T-helper 2 cell treated with Interferon-gamma antibody and Interleukin-4, amounts not matched to agents 5 μg/mL and 100 μg/mL, for 36 hours (primary cell): ENCODE measurements around the gene SHOC2.

Experiments used
- DNase-seq: peaks from one replicate; pipeline ENCODE4 v3.0.0; 2021; ENCODE audit warnings: low spot score
- H3K27ac Mint-ChIP-seq: one replicate; pipeline ENCODE4 v1.8.0; 2021; ENCODE audit warnings: mild to moderate bottlenecking, mixed read lengths
- H3K27me3 Mint-ChIP-seq: one replicate; pipeline ENCODE4 v1.8.0; 2021; ENCODE audit warnings: low read depth, mixed read lengths
- H3K36me3 Mint-ChIP-seq: one replicate; pipeline ENCODE4 v1.8.0; 2021; ENCODE audit warnings: low read depth, mixed read lengths
- H3K4me1 Mint-ChIP-seq: one replicate; pipeline ENCODE4 v1.8.0; 2021; ENCODE audit warnings: low read depth, mixed read lengths
- H3K4me3 Mint-ChIP-seq: one replicate; pipeline ENCODE4 v1.8.0; 2022; ENCODE audit warnings: mild to moderate bottlenecking, moderate library complexity, mixed read lengths
- H3K9me3 Mint-ChIP-seq: one replicate; pipeline ENCODE4 v1.8.0; 2021; ENCODE audit warnings: mixed read lengths

Gene SHOC2

DNA sequence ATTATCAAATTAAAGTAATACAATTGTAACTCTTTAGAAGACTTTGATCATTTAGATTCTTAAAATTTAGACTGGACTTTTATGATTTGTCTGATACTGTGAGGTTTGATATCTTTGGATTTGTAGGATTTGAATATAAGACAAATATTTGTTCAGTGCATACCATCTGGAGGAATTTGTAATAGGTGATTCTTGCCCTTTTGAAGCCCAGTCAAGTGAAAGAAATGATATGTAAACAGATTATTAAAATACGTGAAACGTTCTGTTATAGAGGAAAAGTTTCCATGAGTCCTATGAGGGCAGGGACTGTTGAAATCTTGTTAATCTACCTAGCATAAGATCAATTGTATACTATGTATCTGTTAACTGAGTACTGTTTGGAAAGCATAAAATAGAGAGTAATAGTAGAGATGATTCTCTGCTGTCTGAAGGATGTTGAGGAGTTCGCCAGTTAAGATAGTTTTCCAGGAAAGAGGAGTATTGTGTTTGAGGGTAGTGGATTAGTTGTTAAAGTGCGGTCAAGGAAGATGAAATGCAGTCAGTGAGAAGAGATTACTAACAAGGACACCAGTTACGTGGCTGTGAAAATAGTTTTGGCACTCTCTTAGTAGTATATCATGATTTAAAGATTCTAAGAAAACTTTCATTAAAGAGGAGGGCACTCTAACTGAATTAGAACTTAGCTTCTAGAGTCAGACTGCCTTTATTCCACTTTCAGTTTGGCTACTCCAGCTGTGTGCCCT lies 33.3 kb upstream of the SHOC2 start:
- peaks cover 29% of the 10 kb centered on the region for H3K4me1 Mint-ChIP-seq
- H3K27ac Mint-ChIP-seq: no peak overlapping the region
- no peak for DNase-seq
- no peaks in the 10 kb centered on the region for H3K27me3 Mint-ChIP-seq
- peaks cover 57% of the 10 kb centered on the region for H3K36me3 Mint-ChIP-seq
- H3K4me3 Mint-ChIP-seq: no peak overlapping the region
- H3K9me3 Mint-ChIP-seq: no peaks in the 10 kb centered on the region

DNA sequence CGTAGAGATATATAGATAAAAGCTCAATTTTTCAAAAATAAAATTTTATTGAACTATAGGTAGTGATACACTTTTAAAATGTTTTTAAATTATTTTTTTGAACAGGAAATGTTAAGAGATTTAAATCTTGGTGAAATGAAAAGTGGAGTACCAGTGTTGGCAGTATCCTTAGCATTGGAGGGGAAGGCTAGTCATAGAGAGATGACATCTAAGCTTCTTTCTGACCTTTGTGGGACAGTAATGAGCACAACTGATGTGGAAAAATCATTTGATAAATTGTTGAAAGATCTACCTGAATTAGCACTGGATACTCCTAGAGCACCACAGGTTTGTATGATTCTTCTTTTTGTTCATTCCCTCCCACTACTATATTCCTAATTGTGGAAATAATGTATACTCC lies 31.8 kb upstream of the SHOC2 start:
- Mint-ChIP-seq H3K36me3 (peaks cover 52% of the 10 kb centered on the region), H3K9me3 (no peaks in the 10 kb centered on the region)

DNA sequence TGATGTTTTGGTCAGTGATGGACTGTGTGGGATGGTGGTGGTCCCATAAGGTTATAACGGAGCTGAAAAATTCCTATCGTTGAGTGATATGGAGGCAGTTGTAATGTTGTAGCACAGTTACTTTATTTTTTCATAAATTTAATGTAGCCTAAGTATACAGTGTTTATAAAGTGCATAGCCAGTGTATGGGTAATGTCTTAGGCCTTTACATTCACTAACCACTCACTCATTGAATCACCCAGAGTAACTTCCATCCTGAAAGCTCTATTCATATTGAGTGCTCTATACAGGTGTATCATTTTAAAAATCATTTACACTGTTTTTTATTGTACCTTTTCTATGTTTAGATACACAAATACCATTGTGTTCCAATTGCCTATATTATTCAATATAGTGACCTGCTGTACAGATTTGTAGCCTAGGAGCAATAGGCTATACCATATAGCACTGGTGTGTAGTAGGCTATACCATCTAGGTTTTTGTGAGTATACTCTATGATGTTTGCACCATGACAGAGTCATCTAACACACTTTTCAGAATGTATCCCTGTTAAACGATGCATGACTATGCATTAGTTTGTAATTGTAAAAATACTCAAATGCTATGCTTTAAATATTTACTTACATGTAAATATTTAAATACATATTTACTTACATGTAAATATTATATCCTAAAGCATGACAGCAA lies 26.7 kb upstream of the SHOC2 start:
- H3K9me3 Mint-ChIP-seq: no peaks in the 10 kb centered on the region
- peaks cover 7% of the 10 kb centered on the region for H3K4me1 Mint-ChIP-seq
- H3K27ac Mint-ChIP-seq: no peak overlapping the region
- H3K36me3 Mint-ChIP-seq: peaks cover 44% of the 10 kb centered on the region
- no peak for DNase-seq
- no peak overlapping the region for H3K4me3 Mint-ChIP-seq
- H3K27me3 Mint-ChIP-seq: no peaks in the 10 kb centered on the region

More for the DNA sequence above, 31.8 kb upstream of the SHOC2 start:
- Mint-ChIP-seq H3K4me1 (peaks cover 25% of the 10 kb centered on the region), H3K27me3 (no peaks in the 10 kb centered on the region), H3K4me3 (no peak overlapping the region), H3K27ac (no peak overlapping the region)
- DNase-seq: no peak

DNA sequence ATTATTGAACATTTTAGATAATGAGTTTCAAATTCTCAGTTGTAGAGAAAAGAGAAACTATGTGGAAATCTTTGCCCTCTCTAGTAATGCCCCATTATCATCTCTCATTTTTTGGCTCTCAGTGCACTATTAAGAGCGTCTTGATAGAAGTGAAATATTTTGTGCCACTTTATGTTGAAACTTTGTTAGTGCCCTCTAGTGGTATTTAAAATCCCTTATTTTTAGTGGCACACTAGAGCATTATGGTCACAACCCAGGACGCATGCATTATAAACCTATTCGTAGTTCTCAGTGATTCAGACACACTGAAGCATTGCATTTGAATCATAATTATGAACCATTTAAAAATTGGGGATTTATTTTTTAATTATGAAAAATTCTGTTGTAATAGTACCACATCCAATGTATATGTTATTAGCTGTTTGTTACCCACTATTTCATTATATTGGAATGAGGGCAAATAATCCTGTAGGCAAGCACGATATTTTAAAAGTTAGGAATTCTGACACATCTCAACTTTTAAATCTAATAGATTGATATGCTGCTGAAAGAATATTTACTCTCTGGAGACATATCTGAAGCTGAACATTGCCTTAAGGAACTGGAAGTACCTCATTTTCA lies 25.7 kb upstream of the SHOC2 start:
- Mint-ChIP-seq H3K27me3 (no peaks in the 10 kb centered on the region), H3K36me3 (peaks cover 42% of the 10 kb centered on the region), H3K27ac (no peak overlapping the region), H3K4me3 (no peak overlapping the region), H3K4me1 (peaks cover 7% of the 10 kb centered on the region), H3K9me3 (no peaks in the 10 kb centered on the region)
- no peak for DNase-seq

DNA sequence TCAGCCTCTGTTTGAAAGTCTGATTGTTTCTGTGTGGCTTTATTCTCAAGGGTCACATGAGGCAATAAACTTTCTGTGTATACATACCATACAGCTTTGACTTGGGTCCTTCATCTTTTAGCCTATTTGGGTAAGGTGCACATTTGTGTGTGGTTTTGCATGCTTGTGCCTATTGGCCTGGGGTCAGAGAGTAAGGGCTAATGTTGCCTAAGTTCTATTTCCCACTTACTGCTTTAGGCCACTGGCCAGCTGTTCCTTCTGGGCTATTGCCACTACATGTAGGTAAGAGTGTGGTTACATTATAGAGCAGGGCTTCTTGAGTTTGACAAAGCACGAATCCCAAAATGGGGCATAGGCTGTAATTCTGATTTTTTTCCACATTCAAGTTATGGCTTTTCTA lies 22.2 kb upstream of the SHOC2 start:
- Mint-ChIP-seq H3K27ac (no peak overlapping the region), H3K4me3 (no peak overlapping the region), H3K4me1 (peaks cover 11% of the 10 kb centered on the region), H3K9me3 (no peaks in the 10 kb centered on the region), H3K36me3 (peaks cover 32% of the 10 kb centered on the region), H3K27me3 (no peaks in the 10 kb centered on the region)
- no peak for DNase-seq

DNA sequence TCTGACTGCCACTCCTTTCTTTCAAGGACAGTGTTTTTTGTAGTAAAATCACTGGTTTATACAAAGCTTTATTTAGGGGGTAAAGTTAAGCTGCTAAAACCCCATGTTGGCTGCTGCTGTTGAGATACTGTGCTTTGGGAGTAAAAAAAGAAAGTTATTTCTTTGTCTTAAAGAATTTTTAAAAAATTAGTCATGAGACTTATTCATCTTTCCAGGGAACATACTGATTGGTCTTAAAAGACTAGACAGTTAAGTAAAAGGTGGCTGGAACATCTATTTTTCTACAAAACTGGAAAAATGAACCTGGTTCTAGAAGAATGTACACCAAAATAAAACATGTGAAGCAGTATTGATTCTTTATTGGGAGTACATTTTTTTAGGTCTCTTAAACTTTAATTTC lies 21.0 kb upstream of the SHOC2 start:
- no peak overlapping the region for H3K27ac Mint-ChIP-seq
- no peak for DNase-seq
- H3K4me1 Mint-ChIP-seq: peaks cover 22% of the 10 kb centered on the region
- H3K36me3 Mint-ChIP-seq: peaks cover 30% of the 10 kb centered on the region
- no peaks in the 10 kb centered on the region for H3K27me3 Mint-ChIP-seq
- H3K9me3 Mint-ChIP-seq: no peaks in the 10 kb centered on the region
- H3K4me3 Mint-ChIP-seq: no peak overlapping the region

DNA sequence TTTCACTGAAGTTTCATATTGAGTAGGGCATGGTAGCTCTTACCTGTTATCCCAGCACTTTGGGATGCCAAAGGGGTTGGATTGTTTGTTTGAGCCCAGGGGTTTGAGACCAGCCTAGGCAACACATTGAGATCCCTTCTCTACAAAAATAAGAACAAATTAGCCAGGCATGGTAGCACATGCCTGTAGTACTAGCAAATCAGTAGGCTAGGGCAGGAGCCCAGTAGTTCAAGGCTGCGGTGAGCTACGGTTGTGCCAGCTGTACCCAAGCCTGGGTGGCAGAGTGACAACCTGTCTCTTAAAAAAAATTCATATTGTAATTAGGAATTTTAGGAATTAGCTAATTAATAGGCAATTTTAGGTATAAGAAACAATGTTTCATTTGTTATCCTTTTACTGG lies 18.4 kb upstream of the SHOC2 start:
- peaks cover 21% of the 10 kb centered on the region for H3K4me1 Mint-ChIP-seq
- H3K4me3 Mint-ChIP-seq: no peak overlapping the region
- no peak overlapping the region for H3K27ac Mint-ChIP-seq
- no peaks in the 10 kb centered on the region for H3K9me3 Mint-ChIP-seq
- no peak for DNase-seq
- peaks cover 15% of the 10 kb centered on the region for H3K36me3 Mint-ChIP-seq
- H3K27me3 Mint-ChIP-seq: no peaks in the 10 kb centered on the region

DNA sequence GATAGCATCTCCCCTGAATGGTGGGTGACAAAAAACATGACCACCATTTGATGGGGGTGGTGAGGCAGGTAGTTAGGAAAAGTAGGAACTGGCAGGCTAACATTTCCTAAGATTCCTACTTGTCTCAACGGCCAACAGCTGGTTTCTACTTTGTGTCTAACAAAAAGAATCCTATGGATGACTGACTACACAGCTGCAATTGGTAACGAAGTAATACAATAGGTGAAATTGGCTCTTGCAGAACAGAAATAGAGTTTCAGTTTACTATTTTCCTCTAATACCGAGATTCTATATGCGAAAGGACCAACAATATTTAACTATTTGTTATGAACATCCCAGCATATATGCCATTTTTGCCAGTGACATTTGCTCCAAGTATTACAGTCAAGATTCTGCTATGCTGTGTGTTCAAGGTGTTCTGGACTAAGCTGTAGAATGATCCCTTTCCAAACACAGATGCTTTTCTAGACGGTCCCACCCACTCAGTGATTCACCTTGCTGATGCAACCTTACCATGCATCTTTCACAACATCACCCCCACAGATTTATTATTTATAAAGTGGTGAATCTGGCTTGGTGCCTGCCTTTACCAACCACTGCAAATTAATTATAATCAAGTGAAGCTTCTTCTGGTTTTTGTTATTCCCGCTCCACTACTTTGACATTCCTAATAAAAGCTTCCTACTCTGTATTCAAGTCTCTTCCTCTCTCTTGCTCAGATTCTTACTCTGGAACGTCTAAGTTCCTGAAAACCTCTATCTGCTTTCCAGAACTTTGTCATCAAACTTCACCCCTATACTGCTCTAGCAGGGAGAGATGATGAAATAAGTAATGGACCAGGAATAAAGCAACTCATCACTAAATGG lies 17.2 kb upstream of the SHOC2 start:
- Mint-ChIP-seq H3K4me3 (no peak overlapping the region), H3K36me3 (peaks cover 11% of the 10 kb centered on the region)

DNA sequence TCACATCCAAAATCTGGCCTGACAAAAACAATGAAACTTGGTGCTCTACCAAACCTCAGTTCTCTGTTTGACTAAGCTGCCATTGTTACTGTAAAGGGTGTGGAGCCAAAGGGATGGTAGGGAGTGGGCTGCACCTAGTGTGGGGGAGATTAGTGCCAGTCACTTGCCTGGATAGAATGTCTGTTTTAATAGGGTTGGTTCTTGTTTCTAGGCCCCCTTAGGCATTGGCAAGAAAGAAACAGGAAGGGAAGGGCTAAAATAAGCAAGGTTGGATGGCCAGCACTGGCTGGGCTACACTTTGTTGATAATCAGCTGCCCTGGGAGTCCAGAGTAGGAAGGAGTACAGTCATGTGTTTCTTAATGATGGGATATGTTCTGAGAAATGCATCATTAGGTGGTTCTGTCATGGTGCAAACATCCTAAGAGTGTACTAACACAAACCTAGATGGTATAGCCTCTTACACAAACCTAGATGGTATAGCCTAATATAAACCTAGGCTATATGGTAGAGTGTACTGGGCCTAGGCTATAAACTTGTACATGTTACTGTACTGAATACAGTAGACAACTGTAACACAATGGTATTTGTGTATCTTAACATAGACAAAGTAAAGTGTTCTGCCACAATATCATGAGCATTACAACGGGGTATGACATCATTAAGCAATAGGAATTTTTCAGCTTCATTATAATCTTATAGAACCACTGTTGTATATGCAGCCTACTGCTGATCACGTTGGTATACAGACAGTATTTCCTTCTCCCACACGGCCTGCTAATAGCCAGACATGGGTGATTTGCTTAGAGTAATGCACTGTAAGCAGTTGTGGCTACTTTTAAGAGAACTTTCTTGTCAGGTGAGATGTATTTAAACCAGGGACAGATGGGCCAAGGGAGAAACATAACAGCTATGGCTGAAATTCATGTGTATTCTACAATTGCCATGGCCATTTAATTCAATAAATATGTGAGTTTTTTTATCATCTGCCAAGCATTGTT lies 15.8 kb upstream of the SHOC2 start:
- Mint-ChIP-seq H3K4me3 (no peak overlapping the region), H3K27ac (no peak overlapping the region), H3K27me3 (no peaks in the 10 kb centered on the region), H3K4me1 (peaks cover 21% of the 10 kb centered on the region), H3K36me3 (peaks cover 10% of the 10 kb centered on the region), H3K9me3 (no peaks in the 10 kb centered on the region)
- no peak for DNase-seq

More for the DNA sequence above, 17.2 kb upstream of the SHOC2 start:
- H3K4me1 Mint-ChIP-seq: peaks cover 21% of the 10 kb centered on the region
- H3K9me3 Mint-ChIP-seq: no peaks in the 10 kb centered on the region
- no peaks in the 10 kb centered on the region for H3K27me3 Mint-ChIP-seq
- peak; percentile 22 for DNase-seq
- H3K27ac Mint-ChIP-seq: no peak overlapping the region

DNA sequence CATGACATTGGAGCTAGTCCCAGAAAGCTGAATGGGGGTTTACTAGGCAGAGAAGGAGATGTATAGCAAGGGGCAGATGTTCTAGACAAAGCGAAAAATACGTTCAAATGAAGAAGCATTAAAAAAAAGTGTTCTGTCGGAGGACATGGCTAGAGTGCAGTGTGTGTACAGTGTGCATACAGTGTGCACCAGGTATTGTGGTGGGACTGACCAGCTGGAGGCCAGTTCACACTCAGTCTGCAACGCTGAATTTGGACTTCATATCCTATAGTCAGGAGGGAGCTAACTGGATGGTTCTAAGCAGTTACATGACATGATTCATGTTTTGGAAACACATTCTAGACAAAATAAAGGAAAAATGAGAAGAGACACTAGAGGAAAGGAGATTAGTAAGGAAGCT lies 9.3 kb upstream of the SHOC2 start:
- no peak overlapping the region for H3K4me3 Mint-ChIP-seq
- no peak for DNase-seq
- H3K36me3 Mint-ChIP-seq: peaks cover 9% of the 10 kb centered on the region
- no peak overlapping the region for H3K27ac Mint-ChIP-seq
- H3K4me1 Mint-ChIP-seq: peaks cover 2% of the 10 kb centered on the region
- no peaks in the 10 kb centered on the region for H3K27me3 Mint-ChIP-seq
- no peaks in the 10 kb centered on the region for H3K9me3 Mint-ChIP-seq

DNA sequence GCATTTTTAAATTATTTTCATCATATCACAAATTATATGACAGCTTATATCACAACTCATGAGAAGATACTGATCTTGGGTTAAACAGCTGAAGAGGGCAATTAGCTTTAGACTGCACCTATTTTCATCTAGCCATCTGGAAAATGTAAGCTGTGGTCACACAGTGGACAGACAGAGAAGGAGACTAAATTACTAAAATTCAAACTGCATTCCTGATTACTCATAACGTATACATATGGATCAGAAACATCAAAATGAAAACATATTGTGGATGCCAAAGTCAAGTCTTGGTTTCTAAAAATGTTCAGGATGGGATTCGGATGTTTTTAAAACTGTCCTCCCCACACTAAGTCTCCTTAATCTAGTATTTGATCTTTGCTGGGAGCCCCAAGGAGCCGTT lies 7.0 kb upstream of the SHOC2 start:
- H3K4me1 Mint-ChIP-seq: peaks cover 9% of the 10 kb centered on the region
- no peaks in the 10 kb centered on the region for H3K9me3 Mint-ChIP-seq
- no peak overlapping the region for H3K4me3 Mint-ChIP-seq
- no peak overlapping the region for H3K27ac Mint-ChIP-seq
- no peaks in the 10 kb centered on the region for H3K27me3 Mint-ChIP-seq
- no peak for DNase-seq
- peaks cover 13% of the 10 kb centered on the region for H3K36me3 Mint-ChIP-seq

DNA sequence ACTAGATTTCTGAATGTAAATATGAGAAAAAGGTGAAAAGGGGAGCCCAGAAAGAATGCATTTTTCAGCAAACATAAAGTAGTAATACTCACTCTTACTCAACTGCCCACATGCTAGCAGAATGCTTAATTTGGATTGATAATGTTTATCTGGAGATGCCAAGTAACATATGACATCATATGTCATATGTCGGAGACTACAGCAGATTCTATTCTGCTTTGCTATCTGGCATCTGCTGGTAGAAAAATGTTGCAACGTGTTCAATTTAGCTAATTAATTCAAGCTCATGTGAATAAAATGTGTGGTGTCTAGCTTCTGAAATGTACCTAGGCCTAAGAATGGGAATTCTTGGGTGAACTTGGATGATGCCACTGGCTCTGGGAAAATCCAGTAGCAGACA lies 5.0 kb upstream of the SHOC2 start:
- Mint-ChIP-seq H3K4me1 (peaks cover 18% of the 10 kb centered on the region), H3K27ac (no peak overlapping the region), H3K4me3 (no peak overlapping the region), H3K27me3 (no peaks in the 10 kb centered on the region), H3K36me3 (peaks cover 13% of the 10 kb centered on the region), H3K9me3 (no peaks in the 10 kb centered on the region)
- DNase-seq: no peak

DNA sequence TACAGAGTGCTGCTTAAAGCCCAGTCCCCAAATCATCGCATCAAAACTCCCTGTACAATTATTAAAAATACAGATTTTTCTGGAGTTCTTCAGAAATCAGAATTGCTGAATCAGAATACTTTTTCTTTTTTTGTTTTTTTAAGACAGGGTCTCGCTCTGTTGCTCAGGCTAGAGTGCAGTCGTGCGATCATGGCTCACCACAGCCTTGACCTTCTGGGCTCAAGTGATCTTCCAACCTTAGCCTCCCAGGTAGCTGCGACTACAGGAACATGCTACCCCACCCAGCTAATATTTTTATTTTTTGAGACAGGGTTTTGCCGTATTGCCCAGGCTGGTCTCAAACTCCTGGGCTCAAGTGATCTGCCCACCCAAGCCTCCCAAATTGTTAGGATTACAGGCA lies 4.4 kb upstream of the SHOC2 start:
- Mint-ChIP-seq H3K4me1 (peaks cover 18% of the 10 kb centered on the region), H3K9me3 (no peaks in the 10 kb centered on the region), H3K27me3 (no peaks in the 10 kb centered on the region), H3K27ac (no peak overlapping the region), H3K36me3 (peaks cover 13% of the 10 kb centered on the region), H3K4me3 (no peak overlapping the region)
- no peak for DNase-seq
